GM19467 (cell line): ENCODE results near the gene NLRP5.
"Not testable (repeated sequence)": the region's sequence is repeated elsewhere in the genome, so short reads cannot be mapped to it uniquely, and the experiment has no call there.

Experiments
- ATAC-seq: cut with Tn5 transposase; IDR thresholded peaks from one replicate; pipeline ENCODE4 v1.9.1; 2021; ENCODE audit warnings: mild to moderate bottlenecking, moderate library complexity; ENCODE audit not compliant: unreplicated experiment

NLRP5 gene

DNA sequence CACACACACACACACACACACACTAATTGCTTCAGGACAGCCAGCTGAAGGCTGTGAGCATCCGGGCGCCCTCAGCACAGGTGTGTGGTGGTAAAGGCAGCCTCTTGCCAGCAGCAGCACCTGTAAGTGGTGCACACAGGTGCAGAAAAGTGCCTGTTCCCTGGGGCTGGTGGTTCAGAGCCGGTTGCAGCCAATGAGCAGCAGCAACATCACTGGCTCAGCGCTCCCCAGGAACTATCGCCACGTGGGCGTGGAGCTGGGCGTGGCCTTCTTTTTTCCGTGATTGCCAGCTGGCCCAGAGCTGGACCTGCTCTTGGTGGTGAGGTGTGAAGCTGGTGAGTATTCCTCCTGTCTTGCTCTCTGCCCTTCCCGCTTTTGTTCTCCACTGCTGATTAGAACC is at the start of gene NLRP5:
TSS of gene NLRP5 (plus strand) at position 289 of the 400 bp plus-strand sequence.
- ATAC-seq = no peak

DNA sequence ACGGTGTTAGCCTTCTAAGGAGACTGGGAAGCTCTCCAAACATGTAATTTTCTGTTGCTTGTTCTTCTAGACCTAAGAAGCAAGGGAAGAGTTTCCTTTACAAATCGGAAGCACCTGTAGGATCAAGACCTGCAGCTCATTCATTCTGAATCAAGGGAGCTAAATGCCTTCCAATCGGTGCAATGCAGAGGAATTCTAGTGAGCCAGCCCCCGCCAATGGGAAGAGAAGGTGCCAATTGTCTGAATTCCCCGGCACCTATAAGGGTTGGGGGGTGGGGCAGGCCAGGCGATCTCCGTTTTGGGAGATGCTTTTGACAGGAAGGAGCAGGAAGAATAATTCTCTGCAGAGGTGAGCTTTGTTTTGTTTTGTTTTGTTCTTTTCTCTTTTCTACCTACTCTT is 47.4 kb upstream of the NLRP5 start:
- ATAC-seq = no peak

DNA sequence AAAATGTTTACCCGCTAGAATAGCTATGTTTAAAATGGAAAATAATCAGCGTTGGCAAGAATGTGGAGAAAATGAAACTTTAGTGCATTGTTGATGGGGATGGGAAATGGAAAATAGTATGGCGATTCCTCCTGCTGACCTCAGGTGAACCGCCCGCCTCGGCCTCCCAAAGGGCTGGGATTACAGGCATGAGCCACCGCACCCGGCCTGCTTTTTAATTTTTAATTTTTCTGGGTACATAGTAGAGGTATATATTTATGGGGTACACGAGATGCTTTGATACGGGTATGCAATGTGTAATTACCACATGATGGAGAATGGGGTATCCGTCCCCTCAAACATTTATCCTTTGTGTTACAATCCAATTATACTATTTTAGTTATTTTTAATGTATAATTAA is 46.3 kb upstream of the NLRP5 start:
- ATAC-seq = no peak

DNA sequence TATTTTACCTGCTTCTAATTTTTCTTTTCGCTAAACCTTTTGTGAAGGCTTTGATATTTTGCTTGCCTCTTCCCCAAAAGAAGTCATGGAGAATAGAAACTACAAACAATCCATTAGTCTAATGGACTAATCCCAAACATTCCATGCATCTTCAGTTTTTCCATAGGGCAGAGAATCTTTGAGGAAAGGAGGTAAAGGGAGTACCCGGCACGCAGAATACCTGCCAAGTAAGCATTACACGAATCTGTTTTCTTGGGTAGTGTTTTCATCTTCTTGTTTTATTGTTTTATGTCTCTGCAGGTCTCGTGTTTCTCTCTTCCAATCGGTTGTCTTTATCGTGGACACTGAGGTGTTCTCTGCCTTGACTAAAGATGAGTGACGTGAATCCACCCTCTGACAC is 39.0 kb upstream of the NLRP5 start, which contains the start of gene NLRP8:
TSS of gene NLRP8 (plus strand) at position 301 of the 400 bp plus-strand sequence.
- ATAC-seq = no peak

DNA sequence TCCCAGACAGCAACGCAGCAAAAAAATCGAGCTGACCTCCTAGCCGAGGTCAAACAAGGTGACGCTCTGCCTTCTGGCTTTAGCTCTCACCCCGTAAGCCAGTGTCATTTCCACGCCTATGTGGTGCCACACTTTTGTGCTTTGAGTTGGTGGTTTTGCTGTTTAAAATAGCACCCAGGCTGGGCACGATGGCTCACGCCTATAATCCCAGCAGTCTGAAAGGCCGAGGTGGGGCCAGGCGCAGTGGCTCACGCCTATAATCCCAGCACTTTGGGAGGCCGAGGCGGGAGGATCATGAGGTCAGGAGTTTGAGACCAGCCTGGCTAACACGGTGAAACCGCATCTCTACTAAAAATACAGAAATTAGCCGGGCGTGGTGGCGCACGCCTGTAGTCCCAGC is 36.0 kb upstream of the NLRP5 start:
- not testable (repeated sequence) for ATAC-seq

DNA sequence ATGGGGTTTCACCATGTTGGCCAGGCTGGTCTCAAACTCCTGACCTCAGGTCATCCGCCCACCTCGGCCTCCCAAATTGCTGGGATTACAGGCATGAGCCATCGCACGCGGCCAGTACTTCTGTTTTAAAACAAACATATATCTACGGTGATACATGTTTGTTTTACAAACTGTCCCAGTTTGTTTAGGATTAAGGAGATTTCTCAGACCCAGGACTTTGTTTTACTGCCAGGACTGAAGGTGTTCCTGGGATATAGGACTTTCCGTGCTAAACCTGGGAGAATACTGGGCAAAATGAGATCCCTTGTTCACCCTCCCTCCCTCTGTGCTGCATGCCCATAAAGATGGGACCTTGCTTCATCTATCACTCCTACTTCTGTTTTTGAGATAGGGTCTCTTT is 30.1 kb upstream of the NLRP5 start:
- no peak for ATAC-seq

DNA sequence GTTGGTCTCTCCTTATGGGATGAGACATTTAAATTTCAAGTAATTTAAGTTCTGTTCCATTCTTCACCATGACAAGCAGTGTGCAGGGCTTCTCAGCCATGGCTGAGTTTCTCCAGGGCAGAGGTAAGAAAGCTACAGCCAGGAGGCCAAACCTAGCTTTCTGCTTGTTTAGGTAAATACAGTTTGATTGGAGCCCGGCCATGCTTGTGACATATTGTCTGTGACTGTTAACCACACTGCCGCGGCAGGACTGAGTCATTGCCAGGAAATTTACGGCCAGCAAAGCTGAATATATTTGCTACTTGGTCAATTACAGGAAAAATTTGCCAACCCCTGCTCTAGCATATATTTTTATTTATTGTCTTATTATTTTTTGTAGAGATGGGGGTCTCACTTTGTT is 28.2 kb upstream of the NLRP5 start:
- no peak for ATAC-seq

DNA sequence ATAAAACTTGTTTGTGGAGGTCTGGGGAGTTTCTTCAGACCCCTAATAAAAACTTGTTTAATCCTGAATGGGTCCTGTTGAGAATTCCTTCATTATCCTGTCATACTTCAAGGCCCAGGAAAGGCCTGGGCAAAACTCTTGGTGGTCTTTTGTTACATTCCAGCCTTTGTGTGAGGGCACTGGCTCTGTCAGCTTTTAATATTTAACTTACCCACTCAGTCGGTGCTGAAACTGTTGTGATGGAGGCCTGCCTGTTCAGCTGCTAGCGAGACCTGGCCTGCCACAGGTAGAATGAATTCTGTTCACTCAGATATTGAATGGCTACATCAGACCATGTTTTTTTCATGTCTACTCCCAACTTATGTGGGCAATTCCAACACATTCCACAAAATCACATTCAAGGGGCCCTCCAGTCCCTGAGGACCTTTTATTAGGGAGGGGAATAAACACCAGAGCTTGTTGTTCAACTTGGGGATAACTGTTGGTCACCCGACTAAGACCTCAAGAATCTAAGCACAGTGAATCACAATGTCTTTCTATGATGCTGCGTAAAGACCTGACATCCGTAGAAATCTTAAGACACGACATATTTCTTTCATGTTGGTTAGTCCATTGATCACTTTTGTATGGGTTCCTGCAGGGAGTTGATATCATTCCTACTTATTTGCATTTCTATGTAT is 26.4 kb upstream of the NLRP5 start:
- no peak for ATAC-seq

DNA sequence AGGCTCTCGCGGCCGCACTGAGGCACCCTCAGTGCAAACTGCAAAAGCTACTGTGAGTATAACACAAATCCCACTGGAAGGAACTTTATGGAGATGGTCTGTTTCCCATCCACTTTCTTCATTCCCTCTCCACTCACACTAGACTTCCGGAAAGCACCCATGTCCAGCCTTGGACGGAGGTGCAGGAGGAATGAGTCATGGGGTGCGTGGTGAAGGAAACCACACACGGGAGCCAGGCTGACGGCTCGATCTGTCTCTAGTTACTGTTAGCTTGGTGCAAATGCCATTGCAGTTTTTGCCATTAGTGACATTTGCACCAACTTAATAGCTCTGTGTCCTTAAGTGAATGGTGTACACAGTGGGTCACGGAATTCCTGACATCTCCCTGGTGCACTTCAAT is 24.4 kb upstream of the NLRP5 start:
- ATAC-seq = no peak

DNA sequence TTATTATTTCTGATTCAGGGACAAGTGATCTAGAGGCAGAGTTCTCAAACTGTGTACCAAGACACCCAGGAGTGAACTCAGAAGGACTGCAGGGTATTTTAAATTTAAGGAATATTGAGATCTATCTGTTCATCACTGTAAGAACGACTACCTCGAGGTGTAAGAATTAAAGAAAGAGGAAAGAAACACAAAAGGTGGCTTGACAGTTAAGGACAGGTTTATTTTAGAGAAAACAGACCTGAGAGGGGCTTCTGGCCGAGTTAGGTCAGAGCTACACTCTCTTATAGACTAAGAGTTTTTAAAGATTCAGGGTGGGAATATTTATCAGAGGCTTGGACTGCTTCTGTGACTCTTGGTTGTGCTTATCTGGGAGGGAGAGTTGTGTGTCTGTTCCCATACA is 12.6 kb upstream of the NLRP5 start:
- no peak for ATAC-seq

DNA sequence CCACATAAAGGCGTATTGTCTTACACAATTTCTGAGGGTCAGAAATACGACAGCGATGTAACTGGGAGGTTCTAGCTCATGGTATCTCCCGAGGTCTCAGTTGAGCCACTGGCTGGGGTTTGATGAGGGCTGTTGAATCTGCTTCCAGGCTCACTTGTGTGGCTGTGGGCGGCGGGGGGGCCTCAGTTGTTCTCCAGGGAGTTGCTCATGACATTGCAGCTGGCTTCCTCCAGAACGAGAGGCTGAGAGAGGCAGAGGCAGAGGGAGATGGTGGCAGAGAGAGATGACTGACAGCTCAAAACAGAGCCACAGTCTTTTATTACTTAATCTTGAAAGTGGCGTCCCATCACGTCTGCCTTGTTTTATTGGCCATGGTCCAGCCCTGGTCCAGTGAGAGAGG is 6.2 kb upstream of the NLRP5 start:
- no peak for ATAC-seq

DNA sequence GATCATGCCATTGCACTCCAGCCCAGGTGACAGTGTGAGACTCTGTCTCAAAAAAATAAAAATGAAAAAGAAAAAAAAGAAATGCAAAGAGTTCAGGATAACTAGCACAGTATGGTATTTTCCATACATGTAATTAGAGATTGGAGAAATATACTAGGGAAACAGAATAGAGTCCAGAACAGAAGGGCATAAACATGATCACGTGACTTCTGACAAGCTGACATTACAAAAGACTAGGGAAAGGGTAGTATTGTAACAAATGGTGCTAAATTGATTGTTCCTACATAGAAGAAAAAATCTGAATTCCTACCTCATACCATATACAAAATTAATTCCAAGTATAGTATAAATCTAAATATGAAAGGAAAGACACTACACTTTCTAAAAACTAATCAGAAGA is 1.3 kb upstream of the NLRP5 start:
- ATAC-seq = no peak

DNA sequence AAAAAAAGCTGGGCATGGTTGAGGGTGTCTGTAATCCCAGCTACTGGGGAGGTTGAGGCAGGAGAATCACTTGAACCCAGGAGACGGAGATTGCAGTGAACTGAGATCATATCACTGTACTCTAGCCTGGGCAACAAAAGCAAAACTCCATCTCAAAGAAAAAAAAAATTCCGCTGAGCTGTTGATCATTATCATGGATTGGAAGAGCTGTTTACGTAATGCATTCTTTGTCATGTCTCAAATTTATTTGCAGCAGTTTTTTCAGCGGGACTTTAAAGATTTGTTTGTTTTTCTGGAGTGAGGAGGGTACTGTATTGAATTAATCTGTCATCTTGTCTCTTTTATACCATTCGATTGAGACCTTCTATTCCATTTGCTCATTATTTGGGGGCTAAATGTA is 4.3 kb downstream of the NLRP5 start:
- no peak for ATAC-seq

DNA sequence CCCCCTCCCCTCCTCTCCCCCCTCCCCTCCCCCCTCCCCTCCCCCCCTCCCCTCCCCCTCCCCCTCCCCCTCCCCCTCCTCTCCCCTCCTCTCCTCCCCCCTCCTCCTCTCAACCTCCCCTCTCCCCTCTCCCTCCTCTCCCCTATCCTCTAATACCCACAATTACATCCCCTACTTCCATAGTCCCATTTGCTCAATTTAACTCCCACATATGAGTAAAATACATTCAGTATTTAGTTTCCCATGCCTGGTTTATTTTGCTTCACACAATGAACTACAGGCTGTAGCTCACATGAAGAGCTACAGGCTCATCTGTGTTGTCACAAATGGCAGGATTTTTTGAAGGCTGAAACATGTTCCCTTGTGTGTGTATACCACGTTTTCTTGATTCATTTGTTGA is 6.9 kb downstream of the NLRP5 start:
- ATAC-seq = no peak

DNA sequence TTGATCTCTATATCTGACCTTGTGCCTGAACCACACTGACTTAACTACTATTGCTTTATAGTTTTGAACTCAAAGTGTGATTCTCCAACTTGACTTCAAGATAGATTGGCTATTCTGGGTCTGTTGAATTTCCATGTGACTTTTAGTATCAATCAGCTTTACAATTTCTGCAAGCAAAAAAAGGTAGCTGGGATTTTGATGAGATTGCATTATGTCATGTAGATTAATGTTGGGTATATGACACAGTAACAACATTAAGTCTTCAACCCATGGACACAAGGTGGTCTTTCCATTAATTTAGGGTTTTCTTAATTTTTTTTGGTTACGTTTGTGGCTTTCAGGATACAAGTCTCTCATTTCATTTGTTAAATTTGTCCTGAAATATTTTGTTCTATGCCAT is 28.2 kb downstream of the NLRP5 start:
- no peak for ATAC-seq

DNA sequence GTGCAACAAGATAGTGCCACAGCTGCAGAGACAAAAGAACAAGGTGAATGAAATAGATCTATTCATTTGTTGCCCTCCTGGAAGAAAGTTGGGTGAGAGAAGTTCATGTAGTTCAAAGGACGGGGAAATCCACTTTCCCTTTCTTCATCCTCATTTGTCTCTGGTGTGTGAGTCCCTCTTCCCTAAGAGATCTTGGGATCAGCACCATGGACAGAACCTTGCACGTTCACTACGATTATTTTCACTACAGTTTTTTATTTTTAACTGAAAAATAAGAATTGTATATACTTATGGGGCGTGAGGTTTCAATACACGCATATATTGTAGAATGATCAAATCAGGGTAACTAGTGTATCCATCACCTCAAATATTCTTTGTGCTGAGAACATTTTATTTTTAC is 29.2 kb downstream of the NLRP5 start:
- no peak for ATAC-seq

DNA sequence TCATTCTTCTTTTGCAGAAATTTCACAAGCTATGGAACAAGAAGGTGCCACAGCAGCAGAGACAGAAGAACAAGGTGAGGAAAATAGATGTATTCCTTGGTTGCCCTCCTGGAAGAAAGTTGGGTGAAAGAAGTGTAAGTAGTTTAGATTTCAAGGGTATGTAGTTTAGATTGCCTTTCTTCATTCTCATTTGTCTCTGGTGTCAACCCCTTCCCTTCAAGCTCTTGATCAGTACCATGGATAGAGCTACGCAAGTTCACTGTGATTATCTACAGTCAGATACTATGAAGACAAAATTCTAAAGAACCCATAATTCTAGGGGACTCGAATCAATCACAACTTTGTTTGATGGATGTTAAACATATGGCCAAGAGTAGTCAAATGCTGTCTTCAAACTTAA is 32.8 kb downstream of the NLRP5 start:
- ATAC-seq = not testable (repeated sequence)

DNA sequence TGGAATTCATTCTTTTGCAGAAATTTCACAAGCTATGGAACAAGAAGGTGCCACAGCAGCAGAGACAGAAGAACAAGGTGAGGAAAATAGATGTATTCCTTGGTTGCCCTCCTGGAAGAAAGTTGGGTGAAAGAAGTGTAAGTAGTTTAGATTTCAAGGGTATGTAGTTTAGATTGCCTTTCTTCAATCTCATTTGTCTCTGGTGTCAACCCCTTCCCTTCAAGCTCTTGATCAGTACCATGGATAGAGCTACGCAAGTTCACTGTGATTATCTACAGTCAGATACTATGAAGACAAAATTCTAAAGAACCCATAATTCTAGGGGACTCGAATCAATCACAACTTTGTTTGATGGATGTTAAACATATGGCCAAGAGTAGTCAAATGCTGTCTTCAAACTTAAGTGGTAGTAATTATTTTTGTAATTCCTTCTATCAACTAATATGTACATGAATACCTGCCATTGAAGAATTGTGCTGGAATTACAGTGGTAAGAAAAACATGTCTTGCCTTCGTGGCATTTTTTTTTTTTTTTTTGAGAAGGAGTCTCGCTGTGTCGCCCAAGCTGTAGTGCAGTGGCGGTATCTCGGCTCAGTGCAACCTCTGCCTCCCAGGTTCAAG is 33.9 kb downstream of the NLRP5 start:
- ATAC-seq = not testable (repeated sequence)

DNA sequence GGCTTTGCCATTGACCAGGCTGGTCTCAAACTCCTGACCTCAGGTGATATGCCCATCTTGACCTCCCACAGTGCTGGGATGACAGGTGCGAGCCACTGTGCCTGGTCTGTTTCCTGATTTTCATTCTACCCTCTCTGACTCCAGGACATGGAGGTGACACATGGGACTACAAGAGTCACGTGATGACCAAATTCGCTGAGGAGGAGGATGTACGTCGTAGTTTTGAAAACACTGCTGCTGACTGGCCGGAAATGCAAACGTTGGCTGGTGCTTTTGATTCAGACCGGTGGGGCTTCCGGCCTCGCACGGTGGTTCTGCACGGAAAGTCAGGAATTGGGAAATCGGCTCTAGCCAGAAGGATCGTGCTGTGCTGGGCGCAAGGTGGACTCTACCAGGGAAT is 40.2 kb downstream of the NLRP5 start:
- ATAC-seq = no peak

DNA sequence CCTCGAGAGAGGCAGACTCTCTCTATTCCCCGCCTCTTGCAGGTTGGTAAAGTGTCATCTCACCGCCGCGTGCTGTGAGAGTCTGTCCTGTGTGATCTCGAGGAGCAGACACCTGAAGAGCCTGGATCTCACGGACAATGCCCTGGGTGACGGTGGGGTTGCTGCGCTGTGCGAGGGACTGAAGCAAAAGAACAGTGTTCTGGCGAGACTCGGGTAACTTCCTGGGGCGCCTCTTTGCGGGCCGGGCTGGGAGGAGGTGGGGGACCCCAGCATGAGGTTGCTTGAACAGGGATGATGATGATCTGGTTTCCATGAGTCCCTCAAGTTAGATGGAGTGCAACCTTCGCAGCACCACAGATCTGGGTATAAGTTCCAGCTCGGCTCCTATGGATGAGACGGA is 67.0 kb downstream of the NLRP5 start:
- no peak for ATAC-seq

DNA sequence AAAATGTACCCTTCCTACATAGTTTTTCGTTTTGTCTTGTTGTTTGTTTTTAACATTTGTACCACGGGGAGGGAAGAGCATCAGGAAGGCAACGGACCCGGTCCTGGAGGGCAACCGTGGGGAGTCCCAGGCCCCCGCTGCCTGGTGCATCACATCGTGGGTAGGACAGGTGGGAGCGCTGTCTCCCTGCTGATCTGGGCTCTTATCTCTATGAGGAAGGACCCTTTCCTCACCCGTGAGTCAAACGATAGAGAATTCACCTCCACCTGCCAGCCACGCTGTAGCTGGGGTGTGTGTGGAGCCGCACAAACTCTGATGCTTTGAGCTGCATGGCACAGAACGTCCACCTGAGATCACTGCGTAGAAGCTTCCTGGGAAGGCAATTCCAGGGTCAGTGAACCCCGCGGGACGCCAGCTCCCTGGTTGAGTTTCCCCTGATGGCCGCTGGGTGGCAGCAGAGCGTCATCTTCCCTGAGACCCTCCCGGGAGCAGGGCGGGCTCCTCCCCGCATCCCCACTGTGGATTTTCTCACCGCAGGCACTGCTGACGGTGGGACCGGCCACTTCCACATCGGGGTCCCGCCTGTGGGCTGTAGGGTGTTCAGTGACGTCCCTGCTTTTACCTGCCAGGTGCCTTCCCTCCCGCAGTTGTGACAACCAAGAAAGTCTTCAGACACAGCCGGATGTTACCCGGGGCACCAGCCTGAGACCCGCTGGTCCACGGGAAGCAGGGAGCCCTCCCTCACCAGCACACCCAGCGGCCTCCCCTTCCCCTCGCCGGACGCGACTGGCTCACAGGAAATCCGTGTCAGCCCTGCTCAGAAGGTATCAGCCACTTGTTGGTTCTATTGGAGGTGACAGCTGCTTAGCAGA is 79.8 kb downstream of the NLRP5 start:
- ATAC-seq = no peak

DNA sequence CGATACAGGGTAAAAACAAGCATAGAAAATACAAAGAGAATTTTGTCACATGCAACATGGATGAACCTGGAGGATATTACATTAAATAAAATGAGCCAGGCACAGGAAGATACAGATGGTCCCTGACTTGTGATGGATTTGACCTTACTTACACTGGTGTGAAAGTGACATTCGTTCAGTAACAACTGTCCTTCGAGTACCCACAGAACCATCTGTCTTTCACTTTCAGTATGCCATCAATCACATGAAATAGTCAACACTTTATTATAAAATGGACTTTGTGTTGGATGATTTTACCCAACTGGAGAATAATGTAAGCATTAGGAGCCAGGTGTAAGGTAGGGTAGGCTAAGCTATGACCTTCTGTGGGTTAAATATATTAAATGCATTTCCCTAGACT is 83.1 kb downstream of the NLRP5 start:
- ATAC-seq = no peak
